ENCODE data around the gene MTURN. TPM values are rescaled to one million over a fixed set of nuclear protein-coding genes. Genes with fewer than 3 reads are reported as not detected.

MTURN gene
- 10 to 100 TPM; 32.0 to 86.3 (median 44.0) TPM for total RNA-seq

- intact Hi-C loops (cut with DNase I), result loop anchor here (10.0 kb wide), 1 partner anchor 110 kb away; the partner anchor contains the start of genes FKBP14 and PLEKHA8
- 0% methylated on average over 4 to 8 of the region's 99 CpGs for WGBS, 2 donors
- no peaks in the 10 kb centered on the region for H3K9me3 ChIP-seq
- peak within 1 kb of the TSS; percentile 81 to 89 (median 81) for H3K27ac ChIP-seq
- H3K36me3 ChIP-seq, result no peaks in the 10 kb centered on the region
- TF ChIP-seq, protein P1, sequence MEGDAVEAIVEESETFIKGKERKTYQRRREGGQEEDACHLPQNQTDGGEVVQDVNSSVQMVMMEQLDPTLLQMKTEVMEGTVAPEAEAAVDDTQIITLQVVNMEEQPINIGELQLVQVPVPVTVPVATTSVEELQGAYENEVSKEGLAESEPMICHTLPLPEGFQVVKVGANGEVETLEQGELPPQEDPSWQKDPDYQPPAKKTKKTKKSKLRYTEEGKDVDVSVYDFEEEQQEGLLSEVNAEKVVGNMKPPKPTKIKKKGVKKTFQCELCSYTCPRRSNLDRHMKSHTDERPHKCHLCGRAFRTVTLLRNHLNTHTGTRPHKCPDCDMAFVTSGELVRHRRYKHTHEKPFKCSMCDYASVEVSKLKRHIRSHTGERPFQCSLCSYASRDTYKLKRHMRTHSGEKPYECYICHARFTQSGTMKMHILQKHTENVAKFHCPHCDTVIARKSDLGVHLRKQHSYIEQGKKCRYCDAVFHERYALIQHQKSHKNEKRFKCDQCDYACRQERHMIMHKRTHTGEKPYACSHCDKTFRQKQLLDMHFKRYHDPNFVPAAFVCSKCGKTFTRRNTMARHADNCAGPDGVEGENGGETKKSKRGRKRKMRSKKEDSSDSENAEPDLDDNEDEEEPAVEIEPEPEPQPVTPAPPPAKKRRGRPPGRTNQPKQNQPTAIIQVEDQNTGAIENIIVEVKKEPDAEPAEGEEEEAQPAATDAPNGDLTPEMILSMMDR (IDR thresholded peaks at IDR 0.05), result peak in 2 of 6 experiments; percentile 2 to 27
- TF ChIP-seq POLR2A (IDR thresholded peaks at IDR 0.05), result peak; percentile 42 to 82
- peak within 1 kb of the TSS; percentile 49 to 80 (median 73) for H3K4me3 ChIP-seq (replicated peaks in 1 of 3)
- peaks cover 5 to 18% of the 10 kb centered on the region in 2 donors for H3K4me1 ChIP-seq
- H3K27me3 ChIP-seq, result no peaks in the 10 kb centered on the region
- DNase-seq, result peak; percentile 82 to 85
Measured at GRCh38 chr7:30134611-30135300, at the start of gene MTURN. MTURN (plus strand) TSS chr7:30134986; CDS start chr7:30135137, 151 bp downstream.

GRCh38 chr7:30086529-30086928 is 48.3 kb upstream of the MTURN start:
- DNase-seq, result no peak
- no peaks in the 10 kb centered on the region for H3K4me1 ChIP-seq
- H3K4me3 ChIP-seq (replicated peaks in 1 of 3), result no peak overlapping the region
- H3K27me3 ChIP-seq, result no peaks in the 10 kb centered on the region
- H3K9me3 ChIP-seq, result no peaks in the 10 kb centered on the region
- intact Hi-C loops (cut with DNase I), result no loop called here
- TF ChIP-seq, protein P1 (IDR thresholded peaks at IDR 0.05), result no peak
- no peak for TF ChIP-seq POLR2A (IDR thresholded peaks at IDR 0.05)
- H3K27ac ChIP-seq, result no peak overlapping the region
- H3K36me3 ChIP-seq, result no peaks in the 10 kb centered on the region

GRCh38 chr7:30087371-30087770 is 47.4 kb upstream of the MTURN start:
- no peak overlapping the region for H3K4me3 ChIP-seq (replicated peaks in 1 of 3)
- no peak for DNase-seq
- TF ChIP-seq, protein P1 (IDR thresholded peaks at IDR 0.05), result no peak
- no peak for TF ChIP-seq POLR2A (IDR thresholded peaks at IDR 0.05)
- H3K36me3 ChIP-seq, result no peaks in the 10 kb centered on the region
- H3K27ac ChIP-seq, result no peak overlapping the region
- no peaks in the 10 kb centered on the region for H3K27me3 ChIP-seq
- no peaks in the 10 kb centered on the region for H3K4me1 ChIP-seq
- no peaks in the 10 kb centered on the region for H3K9me3 ChIP-seq
- intact Hi-C loops (cut with DNase I), result no loop called here

GRCh38 chr7:30088362-30088761 is 46.4 kb upstream of the MTURN start:
- H3K36me3 ChIP-seq, result no peaks in the 10 kb centered on the region
- TF ChIP-seq, protein P1 (IDR thresholded peaks at IDR 0.05), result no peak
- TF ChIP-seq POLR2A (IDR thresholded peaks at IDR 0.05), result no peak
- no peak overlapping the region for H3K4me3 ChIP-seq (replicated peaks in 1 of 3)
- H3K9me3 ChIP-seq, result no peaks in the 10 kb centered on the region
- no peak overlapping the region for H3K27ac ChIP-seq
- intact Hi-C loops (cut with DNase I), result no loop called here
- DNase-seq, result no peak
- no peaks in the 10 kb centered on the region for H3K27me3 ChIP-seq
- no peaks in the 10 kb centered on the region for H3K4me1 ChIP-seq

GRCh38 chr7:30090111-30090510 is 44.7 kb upstream of the MTURN start:
- WGBS, 2 donors, result 48 to 60% methylated on average over 3 of the region's 3 CpGs
- H3K36me3 ChIP-seq, result no peaks in the 10 kb centered on the region
- H3K4me1 ChIP-seq, result no peaks in the 10 kb centered on the region

More at GRCh38 chr7:30090111-30090510, 44.7 kb upstream of the MTURN start:
- TF ChIP-seq, protein P1 (IDR thresholded peaks at IDR 0.05), result no peak
- no peak for TF ChIP-seq POLR2A (IDR thresholded peaks at IDR 0.05)
- Histone ChIP-seq H3K27me3 (no peaks in the 10 kb centered on the region), H3K9me3 (no peaks in the 10 kb centered on the region), H3K27ac (no peak overlapping the region), H3K4me3 (replicated peaks in 1 of 3) (no peak overlapping the region)
- intact Hi-C loops (cut with DNase I), result no loop called here
- DNase-seq, result no peak

Measured in thyroid gland (tissue), 4 donors.